Caco-2 (cell line): ENCODE data around the gene GPR63. TPM values are rescaled to one million over a fixed set of nuclear protein-coding genes. Genes with fewer than 3 reads are reported as not detected.

Experiments used
- BruUV-seq: library from RNA; stranded (reverse); fragments of 400-500 nt; replicated peaks from 2 replicates; lab custom pipeline; 2021; lab: Mats Ljungman, UMichigan
- CTCF ChIA-PET: fragments of 300-600 bp; sonication (Branson Sonifier 250); formaldehyde crosslinking; loops from one replicate; lab custom pipeline; 2022; ENCODE audit warnings: antibody characterized with exemption; lab: Charles Lee
- POLR2A ChIA-PET: fragments of 300-600 bp; sonication (Branson Sonifier 250); formaldehyde crosslinking; loops from one replicate; lab custom pipeline; 2022; ENCODE audit warnings: antibody characterized with exemption; lab: Charles Lee
- DNase-seq, 2 experiments: peaks; one replicate each; pipeline versions ENCODE4 v3.0.0 to v3.0.0-alpha.2; 2020 to 2022
- H3K27me3 ChIP-seq: replicated peaks from 2 replicates; pipeline ENCODE4 v1.6.0; 2011; ENCODE audit warnings: low read length; ENCODE audit not compliant: control insufficient read depth, insufficient read depth
- H3K36me3 ChIP-seq: 2 replicates; pipeline ENCODE4 v1.5.1; 2011; ENCODE audit warnings: low read length; ENCODE audit not compliant: control insufficient read depth, insufficient read depth
- H3K4me1 ChIP-seq: fragments of 250-450 bp; sonication (Bioruptor Pico); 2 replicates; pipeline ENCODE4 v1.5.1; 2020; ENCODE audit warnings: mild to moderate bottlenecking
- H3K4me3 ChIP-seq: 2 replicates; pipeline ENCODE4 v1.5.1; 2011; ENCODE audit warnings: low read depth, mild to moderate bottlenecking, control low read depth, low read length
- H3K9me3 ChIP-seq: fragments of 250-450 bp; sonication (Bioruptor Pico); 2 replicates; pipeline ENCODE4 v1.5.1; 2020; ENCODE audit warnings: mild to moderate bottlenecking, moderate library complexity
- H3K27ac Mint-ChIP-seq: one replicate; pipeline ENCODE4 v1.8.0; 2022; ENCODE audit warnings: mixed read lengths; ENCODE audit not compliant: unreplicated experiment
- H3K27me3 Mint-ChIP-seq: one replicate; pipeline ENCODE4 v1.8.0; 2022; ENCODE audit warnings: mixed read lengths; ENCODE audit not compliant: insufficient read depth, unreplicated experiment
- H3K36me3 Mint-ChIP-seq: one replicate; pipeline ENCODE4 v1.8.0; 2022; ENCODE audit warnings: mild to moderate bottlenecking, mixed read lengths; ENCODE audit not compliant: insufficient read depth, unreplicated experiment
- H3K4me1 Mint-ChIP-seq: one replicate; pipeline ENCODE4 v1.8.0; 2022; ENCODE audit warnings: low read depth, mixed read lengths; ENCODE audit not compliant: unreplicated experiment
- H3K4me3 Mint-ChIP-seq: one replicate; pipeline ENCODE4 v1.8.0; 2022; ENCODE audit warnings: mild to moderate bottlenecking, moderate library complexity, mixed read lengths; ENCODE audit not compliant: unreplicated experiment
- H3K9me3 Mint-ChIP-seq: one replicate; pipeline ENCODE4 v1.8.0; 2022; ENCODE audit warnings: mixed read lengths; ENCODE audit not compliant: unreplicated experiment
- CTCF ChIP-seq, 2 experiments: fragments of 200-600 bp in 1 of 2; IDR thresholded peaks; 1 replicate in 1 of 2; 2 replicates in 1 of 2; pipeline versions ENCODE4 v1.5.1 to v1.8.0; 2011 to 2022; ENCODE audit warnings: antibody characterized with exemption in 1 of 2, control low read depth in 1 of 2, inconsistent platforms in 1 of 2, low read depth in 1 of 2, low read length in 1 of 2, mild to moderate bottlenecking in 1 of 2, moderate library complexity in 1 of 2; ENCODE audit not compliant: insufficient read depth in 1 of 2, severe bottlenecking in 1 of 2, unreplicated experiment in 1 of 2
- intact Hi-C: fragments of 100-400 bp; cut with micrococcal nuclease; formaldehyde crosslinking; loops from one replicate; pipeline ENCODE4 v1.10.0; 2022; ENCODE audit not compliant: unreplicated experiment
- total RNA-seq: library from RNA; stranded (reverse); gene quantifications from 2 replicates; pipeline ENCODE4 v1.2.3, GENCODE V29; 2022

GPR63 gene
- total RNA-seq, 1 experiment from 2014 or later, result 0.11 TPM

- Mint-ChIP-seq H3K36me3 (no peaks in the 10 kb centered on the region), H3K9me3 (no peaks in the 10 kb centered on the region), H3K27me3 (peaks cover 11% of the 10 kb centered on the region), H3K27ac (no peak overlapping the region), H3K4me3 (no peak overlapping the region), H3K4me1 (no peaks in the 10 kb centered on the region)
- Histone ChIP-seq H3K4me3 (no peak overlapping the region), H3K4me1 (no peaks in the 10 kb centered on the region), H3K9me3 (no peaks in the 10 kb centered on the region), H3K27me3 (no peaks in the 10 kb centered on the region), H3K36me3 (no peaks in the 10 kb centered on the region)
- BruUV-seq, result no TSS peak
- DNase-seq, result no peak
- intact Hi-C loops, result no loop called here
- no peak for TF ChIP-seq CTCF (IDR thresholded peaks at IDR 0.05; ENCODE audit: insufficient read depth in 1 of 2, low read depth in 1 of 2, low read length in 1 of 2, severe bottlenecking in 1 of 2, unreplicated experiment in 1 of 2)
- ChIA-PET CTCF (no interaction called here), POLR2A (no interaction called here)
These were observed 13.5 kb downstream of the GPR63 start for GRCh38 chr6:96823743-96824142.

GRCh38 chr6:96821034-96821433 is 16.2 kb downstream of the GPR63 start:
- Histone ChIP-seq H3K27me3 (no peaks in the 10 kb centered on the region), H3K36me3 (no peaks in the 10 kb centered on the region), H3K4me3 (no peak overlapping the region), H3K9me3 (no peaks in the 10 kb centered on the region), H3K4me1 (no peaks in the 10 kb centered on the region)
- H3K4me1 Mint-ChIP-seq, result no peaks in the 10 kb centered on the region
- no peak for DNase-seq
- no TSS peak for BruUV-seq
- ChIA-PET POLR2A (no interaction called here), CTCF (no interaction called here)
- H3K9me3 Mint-ChIP-seq, result no peaks in the 10 kb centered on the region
- H3K27ac Mint-ChIP-seq, result no peak overlapping the region
- no peaks in the 10 kb centered on the region for H3K36me3 Mint-ChIP-seq
- H3K4me3 Mint-ChIP-seq, result no peak overlapping the region
- peaks cover 11% of the 10 kb centered on the region for H3K27me3 Mint-ChIP-seq
- intact Hi-C loops, result no loop called here
- no peak for TF ChIP-seq CTCF (IDR thresholded peaks at IDR 0.05; ENCODE audit: insufficient read depth in 1 of 2, low read depth in 1 of 2, low read length in 1 of 2, severe bottlenecking in 1 of 2, unreplicated experiment in 1 of 2)

- BruUV-seq, result no TSS peak
- Histone ChIP-seq H3K27me3 (no peaks in the 10 kb centered on the region), H3K9me3 (no peaks in the 10 kb centered on the region), H3K4me3 (no peak overlapping the region), H3K4me1 (no peaks in the 10 kb centered on the region), H3K36me3 (no peaks in the 10 kb centered on the region)
- ChIA-PET POLR2A (no interaction called here), CTCF (no interaction called here)
- DNase-seq, result no peak
- Mint-ChIP-seq H3K9me3 (no peaks in the 10 kb centered on the region), H3K27ac (no peak overlapping the region), H3K27me3 (peaks cover 9% of the 10 kb centered on the region), H3K4me3 (no peak overlapping the region), H3K36me3 (no peaks in the 10 kb centered on the region), H3K4me1 (no peaks in the 10 kb centered on the region)
- intact Hi-C loops, result no loop called here
- no peak for TF ChIP-seq CTCF (IDR thresholded peaks at IDR 0.05; ENCODE audit: insufficient read depth in 1 of 2, low read depth in 1 of 2, low read length in 1 of 2, severe bottlenecking in 1 of 2, unreplicated experiment in 1 of 2)
These were observed 20.9 kb downstream of the GPR63 start for GRCh38 chr6:96816301-96816817.
